HEK293T (cell line): ENCODE measurements around the gene ACAT2.

Experiments used
- CTCF ChIA-PET: fragments of 350-600 bp; formaldehyde crosslinking; extraction: SDS; loops from one replicate; lab custom pipeline; 2021; ENCODE audit warnings: antibody characterized with exemption, inconsistent platforms; lab: Yijun Ruan, JAX
- POLR2A ChIA-PET: fragments of 350-600 bp; formaldehyde crosslinking; extraction: SDS; loops from one replicate; lab custom pipeline; 2020; ENCODE audit warnings: antibody characterized with exemption, inconsistent platforms; lab: Yijun Ruan, JAX
- DNase-seq: peaks from one replicate; pipeline ENCODE4 v3.0.0; 2012; ENCODE audit warnings: mixed read lengths; ENCODE audit errors: extremely low spot score
- ARNT ChIP-seq: fragments of 450-650 bp; IDR thresholded peaks from 2 replicates; pipeline ENCODE4 v1.6.1; 2017; ENCODE audit warnings: mild to moderate bottlenecking
- BHLHE40 ChIP-seq: fragments of 450-650 bp; IDR thresholded peaks from 2 replicates; pipeline ENCODE4 v1.6.1; 2016; ENCODE audit warnings: mild to moderate bottlenecking, moderate library complexity, borderline replicate concordance
- CTBP1 ChIP-seq: fragments of 450-650 bp; IDR thresholded peaks from 2 replicates; pipeline ENCODE4 v1.6.1; 2016; ENCODE audit warnings: borderline replicate concordance
- ELF4 ChIP-seq: fragments of 450-650 bp; IDR thresholded peaks from 2 replicates; pipeline ENCODE4 v1.6.1; 2017; ENCODE audit warnings: antibody characterized with exemption
- FOXA1 ChIP-seq: fragments of 450-650 bp; IDR thresholded peaks from 2 replicates; pipeline ENCODE4 v1.6.1; 2016; ENCODE audit warnings: mild to moderate bottlenecking
- FOXK2 ChIP-seq: fragments of 450-650 bp; IDR thresholded peaks from 2 replicates; pipeline ENCODE4 v1.6.1; 2016; ENCODE audit warnings: mild to moderate bottlenecking
- FOXM1 ChIP-seq: fragments of 450-650 bp; IDR thresholded peaks from 2 replicates; pipeline ENCODE4 v1.6.1; 2017; ENCODE audit warnings: mild to moderate bottlenecking, borderline replicate concordance
- HDGF ChIP-seq: fragments of 450-650 bp; IDR thresholded peaks from 2 replicates; pipeline ENCODE4 v1.6.1; 2017; ENCODE audit warnings: antibody characterized with exemption, borderline replicate concordance
- L3MBTL2 ChIP-seq: fragments of 450-650 bp; conservative IDR thresholded peaks from 2 replicates; pipeline ENCODE4 v1.6.1; 2016; ENCODE audit warnings: mild to moderate bottlenecking
- LEF1 ChIP-seq: fragments of 450-650 bp; IDR thresholded peaks from 2 replicates; pipeline ENCODE4 v1.6.1; 2017; ENCODE audit warnings: mild to moderate bottlenecking, borderline replicate concordance
- PKNOX1 ChIP-seq: fragments of 450-650 bp; IDR thresholded peaks from 2 replicates; pipeline ENCODE4 v1.6.1; 2016
- SP1 ChIP-seq: fragments of 450-650 bp; IDR thresholded peaks from 2 replicates; pipeline ENCODE4 v1.6.1; 2017
- SUZ12 ChIP-seq: fragments of 450-650 bp; IDR thresholded peaks from 2 replicates; pipeline ENCODE4 v1.6.1; 2016; ENCODE audit warnings: mild to moderate bottlenecking
- TARDBP ChIP-seq: fragments of 450-650 bp; IDR thresholded peaks from 2 replicates; pipeline ENCODE4 v1.6.1; 2016
- ZNF384 ChIP-seq: fragments of 450-650 bp; IDR thresholded peaks from 2 replicates; pipeline ENCODE4 v1.6.1; 2016

The ACAT2 gene

GRCh38 chr6:159826968-159827647 lies 65.3 kb downstream of the ACAT2 start:
- CTCF ChIA-PET: no interaction called here
- DNase-seq: no peak
- TF ChIP-seq FOXA1 (no peak), SUZ12 (no peak), L3MBTL2 (no peak), ARNT (no peak), CTBP1 (no peak), ZNF384 (no peak), LEF1 (no peak), BHLHE40 (no peak), PKNOX1 (no peak), SP1 (no peak), ELF4 (no peak), TARDBP (no peak), FOXK2 (no peak), FOXM1 (no peak)
- POLR2A ChIA-PET: no interaction called here

- ChIA-PET POLR2A (interaction anchor here (1.1 kb wide), 1 partner anchor 101 kb away, joined by 3 read pairs; the partner anchor contains the start of gene WTAP), CTCF (no interaction called here)
- TF ChIP-seq ELF4 (no peak), CTBP1 (no peak), ARNT (no peak), L3MBTL2 (no peak), SUZ12 (no peak), PKNOX1 (no peak), ZNF384 (no peak), TARDBP (no peak), BHLHE40 (no peak), FOXA1 (no peak), LEF1 (no peak), FOXM1 (no peak), SP1 (no peak), HDGF (no peak), FOXK2 (no peak)
- no peak for DNase-seq
These were observed 66.2 kb downstream of the ACAT2 start for GRCh38 chr6:159828074-159828473.
